DMS114 treated with DMSO at 0.1 percent for 48 hours (cell line): ENCODE measurements around the gene SMG1.
"Not testable (repeated sequence)": the region's sequence is repeated elsewhere in the genome, so short reads cannot be mapped to it uniquely, and the experiment has no call there.

Source experiments
- DNase-seq: peaks from one replicate; lab custom pipeline; 2025; ENCODE audit not compliant: unreplicated experiment; lab: John Stamatoyannopoulos, UW

SMG1 gene

GRCh38 chr16:18801145-18801972, 124.8 kb downstream of the SMG1 start, which contains the start of gene ARL6IP1:
Gene ARL6IP1 (minus strand): TSS chr16:18801549. CDS start chr16:18801466, 83 bp downstream.
- peak; percentile 97 for DNase-seq

- no peak for DNase-seq
Observed at GRCh38 chr16:18800775-18801144, 125.4 kb downstream of the SMG1 start.

- no peak for DNase-seq
Observed at GRCh38 chr16:18800293-18800692, 125.9 kb downstream of the SMG1 start.

- DNase-seq: no peak
Observed at GRCh38 chr16:18799500-18799899, 126.7 kb downstream of the SMG1 start.

- DNase-seq: no peak
Observed at GRCh38 chr16:18797746-18798145, 128.5 kb downstream of the SMG1 start.

- no peak for DNase-seq
Observed at GRCh38 chr16:18796377-18796776, 129.8 kb downstream of the SMG1 start.

GRCh38 chr16:18792836-18793433, 133.3 kb downstream of the SMG1 start:
- DNase-seq: no peak

GRCh38 chr16:18789850-18790706, 136.1 kb downstream of the SMG1 start, which contains the start of gene RPS15A:
Gene RPS15A (minus strand): TSS chr16:18790334. CDS start chr16:18789113, 1,221 bp downstream.
- peak; percentile 95 for DNase-seq

- no peak for DNase-seq
Observed at GRCh38 chr16:18789515-18789849, 136.7 kb downstream of the SMG1 start.

GRCh38 chr16:18788828-18789514, 137.2 kb downstream of the SMG1 start:
- DNase-seq: no peak

- no peak for DNase-seq
Observed at GRCh38 chr16:18784917-18785623, 141.1 kb downstream of the SMG1 start.

GRCh38 chr16:18783430-18784341, 142.5 kb downstream of the SMG1 start:
- DNase-seq: no peak

GRCh38 chr16:18782697-18783429, 143.3 kb downstream of the SMG1 start:
- DNase-seq: no peak

GRCh38 chr16:18781232-18781631, 145.0 kb downstream of the SMG1 start:
- DNase-seq: not testable (repeated sequence)

GRCh38 chr16:18780460-18781026, 145.7 kb downstream of the SMG1 start:
- DNase-seq: not testable (repeated sequence)

GRCh38 chr16:18777664-18778063, 148.5 kb downstream of the SMG1 start:
- not testable (repeated sequence) for DNase-seq

- DNase-seq: not testable (repeated sequence)
Observed at GRCh38 chr16:18776334-18776733, 149.9 kb downstream of the SMG1 start.

- DNase-seq: not testable (repeated sequence)
Observed at GRCh38 chr16:18774651-18775050, 151.6 kb downstream of the SMG1 start.
